ENCODE results near the gene PTGR2.
"Not testable (repeated sequence)": the region's sequence is repeated elsewhere in the genome, so short reads cannot be mapped to it uniquely, and the experiment has no call there.

Gene PTGR2

DNA sequence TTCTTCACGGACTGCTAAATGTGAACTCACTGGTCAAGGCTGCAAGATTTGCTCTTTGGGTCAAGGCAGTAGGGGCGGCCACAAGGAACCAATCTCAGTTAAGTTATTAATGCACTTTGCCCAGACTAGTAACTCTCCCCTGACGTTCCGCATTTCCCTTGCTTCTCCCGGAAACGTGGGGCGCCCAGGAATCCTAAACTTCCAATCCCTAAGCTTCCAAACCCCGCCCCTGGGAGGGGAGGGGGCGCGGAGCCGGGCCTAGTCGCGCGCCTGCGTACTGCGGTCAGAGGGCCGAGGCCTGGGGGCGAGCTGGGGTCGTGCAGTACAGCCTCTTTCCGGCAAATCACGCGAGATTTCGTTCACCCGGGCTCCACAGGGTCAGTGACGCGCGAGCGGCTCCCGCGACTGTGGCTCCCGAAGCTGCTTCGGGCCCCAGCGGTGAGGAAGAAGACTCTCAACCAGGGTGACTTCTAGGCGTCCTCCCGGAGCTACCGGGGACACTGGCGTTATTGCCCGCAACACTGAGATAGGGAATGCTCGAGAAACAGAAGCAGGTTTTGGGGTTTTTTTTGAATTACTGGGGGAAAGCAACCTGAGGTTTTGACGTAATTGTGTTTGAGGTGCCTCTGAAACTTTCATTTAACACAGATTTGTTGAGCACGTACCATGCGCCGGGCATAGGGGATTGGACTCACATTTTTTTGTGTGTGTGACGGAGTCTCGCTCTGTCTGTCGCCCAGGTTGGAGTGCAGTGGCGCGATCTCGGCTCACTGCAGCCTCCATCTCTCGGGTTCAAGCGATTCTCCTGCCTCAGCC lies at the start of gene PTGR2:
Gene PTGR2 (plus strand): TSS at position 265 of the 816 bp plus-strand sequence. CDS start 7,032 bp downstream, outside the sequence.
- DNase-seq (ENCODE audit: low read depth) = peak; percentile 80

DNA sequence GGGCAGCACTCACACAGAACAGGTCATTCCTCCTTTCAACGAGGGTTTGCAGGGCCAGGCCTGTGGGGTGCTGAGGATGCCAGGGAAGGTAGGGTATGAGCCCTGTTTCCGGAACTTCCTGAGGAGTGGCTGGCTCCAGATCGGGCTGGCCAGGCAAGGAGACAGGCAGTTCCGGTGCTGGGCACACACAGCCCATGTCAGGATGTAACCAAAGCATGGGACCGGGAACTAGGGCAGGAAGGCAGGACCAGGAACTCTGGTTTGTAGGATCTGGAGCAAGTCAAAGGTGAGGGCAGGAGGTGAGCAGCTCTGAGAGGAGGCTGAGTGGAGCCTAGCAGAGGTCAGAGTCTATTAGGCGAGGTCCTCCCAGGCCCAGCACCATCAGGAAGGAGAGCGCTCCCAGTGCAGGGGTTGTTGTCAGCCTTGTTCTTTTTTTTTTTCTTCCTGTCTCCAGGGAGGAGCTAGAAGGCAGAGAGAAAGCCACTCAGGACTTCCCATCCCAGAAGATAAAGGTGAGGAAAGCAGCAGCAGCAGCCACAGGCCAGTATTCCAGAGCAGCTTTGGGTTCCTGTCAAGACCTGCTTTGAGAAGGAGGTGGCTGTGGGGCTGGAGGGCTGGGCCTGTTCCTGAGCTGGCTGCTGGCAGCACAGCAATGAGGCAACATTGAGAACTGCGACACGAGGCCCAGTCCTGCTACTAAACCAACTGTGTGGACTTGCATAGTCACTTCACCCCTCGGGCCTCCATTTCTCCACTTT lies 49.0 kb upstream of the PTGR2 start:
- DNase-seq (ENCODE audit: low read depth) = no peak

GRCh38 chr14:73804636-73805035 lies 47.0 kb upstream of the PTGR2 start:
- no peak for DNase-seq (ENCODE audit: low read depth)

DNA sequence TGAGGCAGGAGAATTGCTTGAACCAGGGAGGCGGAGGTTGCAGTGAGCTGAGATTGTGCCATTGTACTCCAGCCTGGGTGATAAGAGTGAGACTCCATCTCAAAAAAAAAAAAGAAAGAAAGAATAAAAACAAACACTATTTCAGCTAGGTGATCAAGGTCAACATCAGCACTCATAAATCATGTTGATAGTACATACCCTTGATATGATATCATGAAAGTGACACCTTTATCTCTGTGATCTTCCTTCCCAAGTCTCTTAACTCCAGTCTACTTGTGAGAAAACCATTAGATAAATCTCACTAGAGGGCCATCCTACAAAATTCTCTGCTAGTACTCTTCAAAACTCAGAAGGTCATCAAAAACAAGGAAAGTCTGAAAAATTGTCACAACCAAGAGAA lies 44.2 kb upstream of the PTGR2 start:
- DNase-seq (ENCODE audit: low read depth) = no peak

GRCh38 chr14:73809391-73809790 lies 42.2 kb upstream of the PTGR2 start:
- no peak for DNase-seq (ENCODE audit: low read depth)

GRCh38 chr14:73810478-73811163 lies 41.0 kb upstream of the PTGR2 start:
- no peak for DNase-seq (ENCODE audit: low read depth)

GRCh38 chr14:73811164-73811503 lies 40.5 kb upstream of the PTGR2 start:
- no peak for DNase-seq (ENCODE audit: low read depth)

- DNase-seq (ENCODE audit: low read depth) = no peak
Measured at GRCh38 chr14:73814153-73814552, 37.5 kb upstream of the PTGR2 start.

GRCh38 chr14:73815849-73816248 lies 35.8 kb upstream of the PTGR2 start:
- no peak for DNase-seq (ENCODE audit: low read depth)

- no peak for DNase-seq (ENCODE audit: low read depth)
Measured at GRCh38 chr14:73816393-73816816, 35.2 kb upstream of the PTGR2 start.

- no peak for DNase-seq (ENCODE audit: low read depth)
Measured at GRCh38 chr14:73817020-73817655, 34.5 kb upstream of the PTGR2 start.

DNA sequence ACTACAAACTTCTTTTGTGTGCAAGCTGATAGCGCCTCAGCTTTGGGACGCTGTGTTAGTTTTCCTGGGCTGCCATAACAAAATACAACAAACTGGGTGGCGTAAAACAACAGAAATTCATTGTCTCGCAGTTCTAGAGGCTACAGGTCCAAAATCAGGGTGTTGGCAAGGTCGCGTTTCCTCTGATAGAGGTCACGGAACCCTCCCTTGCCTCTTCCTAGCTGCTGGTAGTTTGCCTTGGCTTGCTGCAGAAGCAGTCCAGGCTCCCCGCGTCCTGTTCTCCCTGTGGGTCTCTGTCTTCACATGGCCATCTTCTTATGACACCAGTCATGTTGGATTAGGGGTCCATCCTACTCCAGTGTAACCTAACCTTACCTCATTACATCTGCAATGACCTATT lies 32.8 kb upstream of the PTGR2 start:
- no peak for DNase-seq (ENCODE audit: low read depth)

GRCh38 chr14:73820631-73821030 lies 31.0 kb upstream of the PTGR2 start:
- DNase-seq (ENCODE audit: low read depth) = no peak

DNA sequence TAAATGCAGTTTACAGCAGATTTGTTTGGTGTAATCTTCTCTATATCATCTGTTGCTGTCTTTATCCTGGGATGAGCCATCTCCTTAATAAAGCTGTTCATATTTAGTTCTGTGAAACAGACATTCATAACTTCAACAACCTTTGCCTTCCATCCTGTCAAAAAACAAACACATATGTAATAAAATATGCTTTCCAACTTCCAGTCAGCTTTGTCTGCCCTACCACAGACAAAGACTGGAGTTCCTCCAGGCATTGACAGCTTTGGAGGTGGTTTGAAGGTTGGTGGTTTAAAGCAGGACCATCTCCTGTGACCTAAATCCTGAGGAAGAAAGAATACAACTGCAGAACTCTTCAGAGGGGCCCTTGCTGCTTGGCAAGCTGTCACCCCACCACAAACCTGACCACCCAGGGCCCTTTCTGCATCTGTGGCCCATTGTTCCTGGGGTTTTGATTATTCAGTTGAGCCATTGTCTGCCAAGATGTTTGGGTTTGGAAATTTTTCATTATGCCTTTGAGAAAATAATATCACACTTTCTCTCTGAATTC lies 28.2 kb upstream of the PTGR2 start:
- no peak for DNase-seq (ENCODE audit: low read depth)

- no peak for DNase-seq (ENCODE audit: low read depth)
Measured at GRCh38 chr14:73824127-73824526, 27.5 kb upstream of the PTGR2 start.

- no peak for DNase-seq (ENCODE audit: low read depth)
Measured at GRCh38 chr14:73824536-73824935, 27.1 kb upstream of the PTGR2 start.

DNA sequence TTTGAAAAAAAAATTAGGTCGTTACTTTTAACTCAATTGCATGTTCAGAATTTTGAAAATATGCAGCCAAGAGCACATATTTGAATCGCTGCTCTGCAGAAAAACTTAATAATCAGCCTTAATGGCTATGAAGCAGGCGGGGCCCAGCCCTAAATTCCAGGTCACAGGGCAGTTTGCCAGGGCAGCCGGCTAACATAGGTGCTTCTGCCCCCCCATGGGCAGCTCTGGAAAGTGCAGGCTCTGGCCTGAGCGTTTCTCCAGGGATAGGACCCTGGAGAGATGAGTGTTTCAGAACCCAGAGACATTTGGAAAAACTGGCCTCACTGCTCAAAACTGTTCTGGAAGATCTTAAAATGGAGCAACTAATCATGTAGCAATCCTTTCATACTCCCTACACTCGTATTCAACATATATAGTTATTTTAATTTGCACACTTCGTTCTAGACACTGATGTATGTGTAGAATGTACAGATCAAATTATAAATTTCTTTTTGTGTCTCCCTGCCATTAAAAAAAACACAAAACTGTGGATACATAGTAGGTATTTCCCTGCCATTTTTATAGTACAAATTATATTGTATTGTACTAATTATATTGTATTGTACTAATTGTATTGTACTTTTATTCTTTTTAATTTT lies 26.0 kb upstream of the PTGR2 start:
- DNase-seq (ENCODE audit: low read depth) = peak; percentile 75

DNA sequence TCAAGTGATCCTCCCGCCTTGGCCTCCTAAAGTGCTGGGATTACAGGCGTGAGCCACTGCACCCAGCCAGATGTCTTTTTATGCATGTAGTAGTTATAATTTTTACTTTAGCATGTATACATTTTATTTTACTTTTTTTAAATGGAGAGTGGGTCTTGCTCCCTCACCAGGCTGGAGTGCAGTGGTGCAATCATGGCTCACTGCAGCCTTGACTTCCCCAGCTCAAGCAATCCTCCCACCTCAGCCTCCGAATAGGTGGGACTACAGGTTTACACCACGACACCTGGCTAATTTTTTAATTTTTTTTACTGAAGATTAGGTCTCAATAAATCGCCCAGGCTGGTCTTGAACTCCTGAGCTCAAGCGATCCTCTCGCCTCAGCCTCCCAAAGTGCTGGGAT lies 24.4 kb upstream of the PTGR2 start:
- DNase-seq (ENCODE audit: low read depth) = not testable (repeated sequence)

DNA sequence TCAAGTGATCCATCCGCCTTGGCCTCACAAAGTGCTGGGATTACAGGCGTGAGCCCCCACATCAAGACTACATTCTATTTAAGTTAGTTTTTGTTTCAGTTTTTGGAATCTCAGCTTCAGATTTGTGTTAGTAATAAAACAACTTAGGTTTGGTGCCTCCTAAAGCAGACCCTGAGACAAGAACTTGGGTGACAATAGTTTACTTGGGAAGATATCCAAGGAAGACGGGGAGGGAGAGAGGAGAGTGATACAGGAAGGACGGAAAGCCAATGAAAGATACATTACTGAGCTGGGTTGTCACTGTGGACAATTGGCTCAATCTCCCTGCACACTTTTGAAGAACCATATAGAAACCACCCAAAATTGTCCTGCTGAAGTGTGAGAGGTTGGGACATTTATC lies 22.6 kb upstream of the PTGR2 start:
- no peak for DNase-seq (ENCODE audit: low read depth)

- no peak for DNase-seq (ENCODE audit: low read depth)
Measured at GRCh38 chr14:73829526-73830431, 21.9 kb upstream of the PTGR2 start.

GRCh38 chr14:73833034-73833433 lies 18.6 kb upstream of the PTGR2 start:
- DNase-seq (ENCODE audit: low read depth) = no peak
